Hindlimb muscle (tissue), 1 donor: ENCODE measurements around the gene BACH1. TPM values are rescaled to one million over a fixed set of nuclear protein-coding genes. Genes with fewer than 3 reads are reported as not detected.
A peak's percentile ranks its signal among the peaks of the same experiment; 100 is the strongest.

Source experiments
- DNase-seq: peaks from one replicate; pipeline ENCODE4 v3.0.0-alpha.2; 2013
- polyA plus RNA-seq: library from polyadenylated mRNA; unstranded; fragments of 120-200 nt; gene quantifications from one replicate; pipeline ENCODE4 v1.2.1, GENCODE V29; 2013; ENCODE audit not compliant: insufficient read length

Gene BACH1
- polyA plus RNA-seq, 1 donor, result 28.3 TPM

GRCh38 chr21:29316029-29316742, 17.5 kb downstream of the BACH1 start:
- DNase-seq, result no peak

DNA sequence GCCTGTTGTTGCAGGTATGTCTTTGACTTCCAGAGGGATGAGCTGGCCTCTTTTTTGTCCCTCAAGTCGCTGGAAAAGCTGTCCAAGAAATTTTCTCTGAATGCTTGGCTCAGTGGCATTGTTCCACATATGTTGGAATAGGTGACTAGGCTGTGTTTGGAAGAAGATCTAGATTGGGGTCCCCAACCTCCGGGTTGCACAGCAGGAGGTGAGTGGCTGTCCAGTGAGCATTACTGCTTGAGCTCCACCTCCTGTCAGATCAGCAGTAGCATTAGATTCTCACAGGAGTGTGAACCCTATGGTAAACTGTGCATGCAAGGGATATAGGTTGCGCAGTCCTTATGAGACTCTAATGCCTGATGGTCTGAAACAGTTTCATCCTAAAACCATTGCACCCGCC, 18.1 kb downstream of the BACH1 start:
- DNase-seq, result no peak

- no peak for DNase-seq
These were observed 19.6 kb downstream of the BACH1 start for GRCh38 chr21:29318354-29318753.

DNA sequence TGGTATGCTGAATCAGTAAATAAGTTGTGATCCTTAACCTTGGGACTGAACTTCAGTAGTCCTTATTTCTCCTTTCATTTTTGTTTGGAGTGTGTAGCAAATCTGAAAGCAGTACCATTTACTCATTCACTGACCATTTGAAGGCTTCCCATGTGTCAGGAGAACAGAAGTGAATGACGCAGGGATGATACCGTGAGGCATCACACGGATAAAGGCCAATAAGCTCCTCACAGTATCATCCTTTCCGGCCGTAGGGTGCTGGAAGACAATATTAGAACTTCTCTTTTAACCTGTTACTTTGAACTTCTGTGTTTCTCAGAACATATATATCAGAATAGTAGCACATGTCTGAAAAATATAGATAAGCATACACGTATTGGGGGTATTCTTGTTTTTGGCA, 21.3 kb downstream of the BACH1 start:
- DNase-seq, result no peak

- no peak for DNase-seq
These were observed 22.5 kb downstream of the BACH1 start for GRCh38 chr21:29321217-29321616.

GRCh38 chr21:29321932-29322928, 23.5 kb downstream of the BACH1 start:
- DNase-seq, result no peak

DNA sequence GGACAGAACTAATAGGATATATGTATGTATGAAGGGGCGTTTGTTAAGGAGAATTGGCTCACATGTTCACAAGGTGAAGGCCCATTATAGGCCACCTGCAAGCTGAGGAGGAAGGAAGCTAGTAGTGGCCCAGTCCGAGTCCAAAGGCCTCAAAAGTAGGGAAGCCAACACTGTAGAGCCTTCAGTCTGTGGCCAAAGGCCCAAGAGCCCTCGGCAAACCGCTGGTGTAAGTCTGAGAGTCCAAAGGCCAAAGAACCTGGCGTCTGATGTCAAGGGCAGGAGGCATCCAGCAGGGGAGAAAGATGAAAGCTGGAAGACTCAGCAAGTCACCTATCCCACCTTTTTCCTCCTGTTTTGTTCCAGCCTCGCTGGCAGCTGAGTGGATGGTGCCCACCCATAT, 24.5 kb downstream of the BACH1 start:
- no peak for DNase-seq

GRCh38 chr21:29326914-29327554, 28.3 kb downstream of the BACH1 start:
- no peak for DNase-seq

GRCh38 chr21:29329406-29329805, 30.7 kb downstream of the BACH1 start:
- no peak for DNase-seq

- no peak for DNase-seq
These were observed 32.1 kb downstream of the BACH1 start for GRCh38 chr21:29330797-29331196.

- no peak for DNase-seq
These were observed 34.0 kb downstream of the BACH1 start for GRCh38 chr21:29332461-29333362.

GRCh38 chr21:29333406-29333805, 34.7 kb downstream of the BACH1 start:
- no peak for DNase-seq

- no peak for DNase-seq
These were observed 36.2 kb downstream of the BACH1 start for GRCh38 chr21:29334717-29335428.

GRCh38 chr21:29335720-29336119, 37.0 kb downstream of the BACH1 start:
- no peak for DNase-seq

DNA sequence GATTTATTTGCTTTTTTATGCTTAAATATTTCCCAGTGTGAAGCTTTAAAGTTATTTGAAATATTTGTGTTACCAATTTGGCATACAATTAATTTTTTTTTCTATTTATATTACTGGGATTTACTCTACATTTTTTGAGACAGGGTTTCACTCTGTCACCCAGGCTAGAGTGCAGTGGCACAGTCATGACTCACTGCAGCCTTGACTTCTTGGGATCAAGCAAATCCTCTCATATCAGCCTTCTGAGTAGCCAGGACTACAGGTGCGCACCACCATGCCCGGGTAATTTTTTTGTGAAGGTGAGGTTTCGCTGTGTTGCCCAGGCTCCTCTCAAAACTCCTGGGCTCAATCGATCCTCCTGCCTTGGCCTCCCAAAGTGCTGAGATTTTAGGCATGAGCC, 39.5 kb downstream of the BACH1 start:
- no peak for DNase-seq

DNA sequence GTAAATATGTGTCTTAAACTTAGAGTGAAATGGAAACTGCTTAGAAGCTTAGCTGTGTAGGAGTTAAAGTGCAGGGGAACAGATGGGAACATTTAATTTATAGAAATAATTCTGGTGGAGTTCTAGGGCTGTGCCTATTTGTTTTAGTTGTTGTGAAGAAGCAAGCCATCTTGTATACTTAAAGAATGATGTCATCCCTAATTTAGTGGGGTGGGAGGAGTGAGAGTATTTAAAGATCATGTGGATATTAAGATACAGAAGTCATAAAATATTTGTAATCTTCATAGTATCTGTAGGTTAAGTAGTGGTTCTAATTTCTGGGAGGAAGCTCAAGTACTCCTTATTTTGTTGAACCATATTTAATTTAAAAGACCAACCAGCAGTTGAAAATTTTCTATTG, 41.5 kb downstream of the BACH1 start:
- no peak for DNase-seq

- no peak for DNase-seq
These were observed 43.7 kb downstream of the BACH1 start for GRCh38 chr21:29342363-29342957.

DNA sequence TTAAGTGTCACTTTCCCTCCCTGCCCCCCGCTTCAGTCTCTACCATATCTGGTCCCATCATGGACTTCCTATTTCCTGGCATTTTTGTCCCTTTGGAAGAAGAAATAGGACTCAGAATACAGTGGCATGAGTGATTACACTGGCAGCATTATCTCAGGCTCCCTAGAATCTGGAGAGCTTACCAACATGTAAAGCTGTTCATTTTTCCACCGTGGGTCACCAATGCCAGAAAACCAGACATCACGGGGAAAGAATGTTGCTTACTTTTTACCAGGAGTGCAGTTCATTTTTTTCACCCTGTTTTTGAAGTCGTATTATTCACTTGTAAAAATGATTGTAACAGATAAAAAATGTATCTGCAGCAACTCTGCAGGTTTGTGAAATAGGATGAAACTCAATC, 44.8 kb downstream of the BACH1 start:
- peak; percentile 29 for DNase-seq

DNA sequence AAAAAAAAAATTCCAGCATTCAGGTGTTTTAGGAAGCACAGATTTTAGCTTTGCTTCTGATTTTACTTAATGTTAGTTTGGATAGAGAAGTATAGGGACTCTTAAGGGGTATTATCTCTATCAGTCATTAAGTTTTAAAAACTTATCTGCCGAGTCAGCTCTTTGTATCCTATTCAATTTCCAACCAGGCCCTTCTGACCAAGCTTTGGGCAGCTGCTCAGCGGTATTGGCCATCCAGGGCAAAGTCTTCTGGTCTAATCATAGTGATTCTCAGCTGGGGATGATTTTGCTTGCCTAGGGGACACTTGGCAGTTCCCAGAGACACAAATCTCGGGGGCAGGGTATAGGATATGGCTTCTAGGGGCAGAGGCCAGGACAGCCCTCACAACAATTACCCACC, 47.6 kb downstream of the BACH1 start:
- no peak for DNase-seq

DNA sequence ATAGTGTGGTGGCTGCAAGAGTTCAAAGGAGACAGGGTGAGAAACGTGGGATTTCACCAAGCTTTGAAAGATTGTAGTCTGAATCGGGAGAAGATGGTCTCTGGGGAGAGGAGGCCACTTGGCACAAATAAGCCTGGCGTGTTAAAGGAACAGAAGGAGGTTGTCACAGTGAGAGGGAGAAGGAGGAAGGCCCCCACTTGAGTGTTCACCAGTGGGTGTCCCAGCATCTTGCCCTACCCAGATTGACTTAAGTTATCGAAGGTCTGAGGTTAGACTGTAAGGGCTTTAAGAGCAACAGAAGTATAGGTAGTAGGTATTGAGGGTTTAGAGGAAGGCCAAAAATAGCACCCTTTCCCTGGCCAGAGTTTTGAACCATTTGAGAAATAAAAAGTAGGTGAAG, 48.0 kb downstream of the BACH1 start:
- no peak for DNase-seq

- DNase-seq, result no peak
These were observed 48.6 kb downstream of the BACH1 start for GRCh38 chr21:29347274-29347681.
